ENCODE measurements around the gene BMP8A. TPM values are rescaled to one million over a fixed set of nuclear protein-coding genes. Genes with fewer than 3 reads are reported as not detected.

Gene BMP8A
- polyA plus RNA-seq, 4 donors = 0.14 to 0.93 (median 0.34) TPM

GRCh38 chr1:39567302-39567701 is 75.9 kb downstream of the BMP8A start:
- no peak for DNase-seq (ENCODE audit: low read depth in 4 of 4, low spot score in 3 of 4)

GRCh38 chr1:39568208-39568607 is 76.8 kb downstream of the BMP8A start:
- no peak for DNase-seq (ENCODE audit: low read depth in 4 of 4, low spot score in 3 of 4)

- DNase-seq (ENCODE audit: low read depth in 4 of 4, low spot score in 3 of 4) = no peak
Measured at GRCh38 chr1:39569034-39569433, 77.6 kb downstream of the BMP8A start.

- no peak for DNase-seq (ENCODE audit: low read depth in 4 of 4, low spot score in 3 of 4)
Measured at GRCh38 chr1:39570477-39571177, 79.2 kb downstream of the BMP8A start.

- no peak for DNase-seq (ENCODE audit: low read depth in 4 of 4, low spot score in 3 of 4)
Measured at GRCh38 chr1:39571178-39571483, 79.7 kb downstream of the BMP8A start.

GRCh38 chr1:39572379-39573096 is 81.1 kb downstream of the BMP8A start:
- no peak for DNase-seq (ENCODE audit: low read depth in 4 of 4, low spot score in 3 of 4)

GRCh38 chr1:39573097-39573465 is 81.6 kb downstream of the BMP8A start:
- no peak for DNase-seq (ENCODE audit: low read depth in 4 of 4, low spot score in 3 of 4)

- DNase-seq (ENCODE audit: low read depth in 4 of 4, low spot score in 3 of 4) = no peak
Measured at GRCh38 chr1:39573736-39574624, 82.5 kb downstream of the BMP8A start.

- DNase-seq (ENCODE audit: low read depth in 4 of 4, low spot score in 3 of 4) = no peak
Measured at GRCh38 chr1:39574646-39575045, 83.2 kb downstream of the BMP8A start.

Other genes with a start within 250 kb of the BMP8A start
- 100 to 1,000 TPM; 182 to 260 (median 204) TPM for gene PABPC4, start 85.2 kb downstream of the BMP8A start, polyA plus RNA-seq (ENCODE audit: insufficient read length in 4 of 4)
- 10 to 100 TPM in 3 of 4 donors, 1 to 10 TPM in 1; 5.6 to 23.9 (median 20.6) TPM for gene HEYL, start 148.0 kb downstream of the BMP8A start, polyA plus RNA-seq (ENCODE audit: insufficient read length in 4 of 4)
- gene NT5C1A, start 180.5 kb downstream of the BMP8A start, polyA plus RNA-seq (ENCODE audit: insufficient read length in 4 of 4) = 1 to 10 TPM in 1 of 4 donors, under 1 TPM in 3; 0.27 to 1.7 (median 0.43) TPM
- 1 to 10 TPM in 2 of 4 donors, under 1 TPM in 2; 0.69 to 6.8 (median 1.2) TPM for gene HPCAL4, start 199.8 kb downstream of the BMP8A start, polyA plus RNA-seq (ENCODE audit: insufficient read length in 4 of 4)
- 10 to 100 TPM; 42.1 to 70.8 (median 65.4) TPM for gene PPIE, start 247.2 kb downstream of the BMP8A start, polyA plus RNA-seq (ENCODE audit: insufficient read length in 4 of 4)